NCI-H2081 (cell line): ENCODE data around the gene RAVER1.
"Not testable (repeated sequence)": the region's sequence is repeated elsewhere in the genome, so short reads cannot be mapped to it uniquely, and the experiment has no call there.

Source experiments
- DNase-seq, 2 experiments: peaks; one replicate each; lab custom pipeline; 2025; lab: John Stamatoyannopoulos, UW

The RAVER1 gene

DNA sequence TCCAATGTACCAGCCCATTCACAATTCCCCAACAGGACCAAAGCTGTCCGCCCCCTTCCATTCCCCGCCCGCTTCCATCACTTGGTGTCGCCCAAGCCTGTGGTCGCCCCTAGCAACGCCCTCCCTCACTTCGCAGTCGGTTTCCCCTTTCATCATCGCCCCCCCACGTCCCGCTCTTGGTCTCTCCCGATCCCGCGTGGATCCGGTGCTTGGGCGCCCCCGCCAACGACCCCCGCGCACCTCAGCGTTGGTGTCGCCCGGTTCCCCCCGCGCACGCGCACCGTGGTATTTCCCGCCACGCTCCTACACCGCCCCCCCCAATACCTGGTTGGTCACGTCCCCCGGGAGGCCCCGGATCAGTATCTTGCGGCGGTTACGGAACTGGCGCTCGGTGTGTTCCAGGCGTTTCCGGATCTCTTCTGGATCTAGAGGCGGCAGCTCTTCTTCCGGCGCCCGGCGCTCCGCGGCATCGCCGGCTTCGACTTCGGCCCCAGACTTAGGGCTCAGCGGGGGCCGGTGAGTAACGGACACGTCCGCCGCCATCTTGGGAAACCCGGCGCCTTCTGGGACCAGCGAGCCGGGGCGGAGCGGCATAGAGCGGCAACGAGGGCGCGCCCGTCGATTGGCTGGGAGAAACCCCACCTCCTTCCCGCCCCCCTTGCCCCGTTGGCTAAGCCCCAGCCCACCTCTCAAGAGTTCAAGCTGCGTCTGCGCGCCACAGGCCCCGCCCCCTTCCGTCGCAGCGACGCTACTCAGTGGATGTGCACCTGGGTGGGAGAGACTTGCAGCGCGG lies at the start of gene RAVER1:
RAVER1 (minus strand) TSS at position 565 of the 793 bp plus-strand sequence; CDS start at position 543, 22 bp downstream.
- DNase-seq: peak; percentile 97

DNA sequence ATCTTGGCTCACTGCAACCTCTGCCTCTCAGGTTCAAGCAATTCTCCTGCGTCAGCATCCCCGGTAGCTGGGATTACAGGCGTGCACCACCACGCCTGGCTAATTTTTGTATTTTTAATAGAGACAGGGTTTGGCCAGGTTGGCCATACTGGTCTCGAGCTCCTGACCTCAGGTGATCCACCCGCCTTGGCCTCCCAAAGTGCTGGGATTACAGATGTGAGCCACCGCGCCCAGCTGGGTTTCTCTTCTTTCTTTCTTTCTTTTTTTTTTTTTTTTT lies 49.8 kb upstream of the RAVER1 start:
- not testable (repeated sequence) for DNase-seq

DNA sequence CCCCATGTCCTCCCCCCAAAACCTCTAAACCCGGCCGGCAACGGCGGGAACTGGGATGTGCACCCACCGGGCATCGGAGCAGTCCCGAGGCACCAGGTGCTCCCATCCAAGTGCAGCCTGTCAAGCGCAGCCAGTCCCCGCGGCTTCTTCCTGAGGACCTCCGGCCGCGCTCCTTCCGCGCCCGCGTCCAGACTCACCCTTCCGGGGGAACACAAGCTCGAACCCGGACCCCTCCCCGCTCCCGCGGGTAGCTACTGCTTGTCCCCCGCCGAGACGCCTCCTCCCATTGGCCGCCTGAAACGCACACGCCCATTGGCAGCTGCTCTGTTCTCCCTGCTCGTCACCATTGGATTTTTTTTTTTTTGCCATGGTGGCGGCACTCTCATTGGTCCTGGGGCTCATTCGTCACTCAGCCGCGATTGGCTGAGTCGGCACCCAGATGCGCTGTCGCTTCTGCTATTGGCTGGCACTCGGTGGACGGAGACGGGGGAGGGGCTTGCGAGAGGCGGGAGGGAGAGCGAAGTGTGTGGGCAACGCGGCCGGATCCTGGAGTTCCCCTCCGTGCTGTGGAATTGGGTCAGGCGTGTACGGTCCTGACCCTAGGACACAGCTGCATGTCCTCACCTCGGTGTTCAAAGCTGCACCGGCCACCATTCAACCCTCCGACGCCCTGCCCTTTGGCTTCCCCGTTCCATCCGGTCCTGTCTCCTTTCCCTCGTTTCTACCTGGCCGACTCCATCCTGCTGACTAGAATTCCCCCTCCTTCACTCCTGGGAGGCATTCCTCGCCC lies 47.2 kb upstream of the RAVER1 start, which contains the start of gene TYK2:
TYK2 (minus strand) TSS at position 260 of the 790 bp plus-strand sequence. CDS start 2,166 bp downstream, outside the sequence.
- DNase-seq: peak; percentile 99

DNA sequence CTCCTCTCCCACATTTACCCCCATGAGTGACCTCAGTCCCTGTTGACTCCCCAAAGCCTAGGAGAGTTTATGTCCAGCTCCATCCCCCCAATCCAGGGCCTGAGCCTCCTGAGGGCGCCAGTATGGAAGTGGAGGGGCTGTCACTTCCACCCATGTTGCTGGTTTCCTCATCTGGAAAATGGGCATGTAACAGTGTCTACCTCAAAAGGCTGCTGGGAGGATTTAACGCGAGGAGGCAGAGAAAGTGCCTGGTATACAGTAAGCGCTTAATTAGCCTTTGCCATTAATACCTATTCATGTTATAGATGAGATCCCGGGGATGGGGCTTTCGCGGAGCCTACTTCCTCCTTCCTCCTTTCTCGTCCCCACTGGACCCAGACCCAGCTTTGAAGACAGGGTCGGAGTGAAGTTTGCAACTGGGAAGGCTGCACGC lies 46.6 kb upstream of the RAVER1 start:
- DNase-seq: no peak

DNA sequence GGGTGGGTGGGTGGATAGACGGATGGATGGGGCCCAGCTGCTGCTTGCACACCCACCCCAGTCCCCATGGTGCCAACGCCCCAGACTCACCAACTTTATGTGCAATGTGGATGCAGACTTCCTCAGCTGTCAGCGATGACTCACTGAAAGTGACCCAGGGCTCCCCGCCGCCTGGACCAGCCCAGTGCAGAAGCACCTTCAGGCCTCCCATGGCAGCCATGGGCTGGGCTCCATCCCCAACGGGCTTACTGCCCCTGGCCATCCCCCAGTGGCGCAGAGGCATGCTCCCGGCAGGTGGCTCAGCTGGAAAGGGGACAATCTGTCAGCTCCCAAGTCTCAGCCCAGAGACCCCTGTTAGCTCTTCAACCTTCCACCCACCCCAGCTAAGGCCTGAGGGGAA lies 44.8 kb upstream of the RAVER1 start:
- DNase-seq: no peak

GRCh38 chr19:10377140-10377640 lies 43.9 kb upstream of the RAVER1 start:
- not testable (repeated sequence) for DNase-seq

GRCh38 chr19:10374931-10375330 lies 41.6 kb upstream of the RAVER1 start:
- DNase-seq: no peak

GRCh38 chr19:10372690-10373089 lies 39.4 kb upstream of the RAVER1 start:
- DNase-seq: no peak

DNA sequence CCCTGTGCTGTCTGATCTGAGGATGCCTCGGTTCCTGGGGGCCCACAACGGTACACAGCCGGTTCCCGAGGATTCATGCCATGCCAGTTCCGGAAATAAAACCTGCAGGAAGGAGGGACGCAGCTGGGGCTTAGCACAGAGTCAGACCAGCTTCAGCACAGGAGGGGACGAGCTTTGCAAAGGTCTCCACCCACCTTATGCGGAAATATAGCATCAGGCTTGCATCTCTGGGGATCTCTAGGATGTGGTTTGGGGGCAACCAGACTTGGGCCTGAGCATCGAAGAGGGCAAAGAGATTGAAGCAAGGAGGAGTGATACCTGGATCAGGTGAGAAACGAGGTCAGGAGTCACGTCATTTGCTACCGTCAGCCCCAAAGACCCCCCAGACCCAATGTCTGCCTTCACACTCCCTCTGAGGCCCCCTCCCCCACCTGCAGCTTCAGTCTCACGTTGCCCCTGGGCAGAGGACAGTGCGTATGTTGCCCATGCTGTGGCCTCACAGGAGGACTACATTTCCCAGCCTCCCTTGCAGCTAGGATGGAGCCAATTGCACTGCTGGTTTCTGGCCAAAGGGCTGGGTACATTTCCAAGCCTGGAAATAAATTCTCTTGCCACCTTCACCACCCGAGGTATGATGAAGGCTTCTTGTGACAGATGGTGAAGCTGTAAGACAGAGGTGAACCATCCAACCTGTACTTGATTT lies 34.9 kb upstream of the RAVER1 start:
- DNase-seq: no peak

DNA sequence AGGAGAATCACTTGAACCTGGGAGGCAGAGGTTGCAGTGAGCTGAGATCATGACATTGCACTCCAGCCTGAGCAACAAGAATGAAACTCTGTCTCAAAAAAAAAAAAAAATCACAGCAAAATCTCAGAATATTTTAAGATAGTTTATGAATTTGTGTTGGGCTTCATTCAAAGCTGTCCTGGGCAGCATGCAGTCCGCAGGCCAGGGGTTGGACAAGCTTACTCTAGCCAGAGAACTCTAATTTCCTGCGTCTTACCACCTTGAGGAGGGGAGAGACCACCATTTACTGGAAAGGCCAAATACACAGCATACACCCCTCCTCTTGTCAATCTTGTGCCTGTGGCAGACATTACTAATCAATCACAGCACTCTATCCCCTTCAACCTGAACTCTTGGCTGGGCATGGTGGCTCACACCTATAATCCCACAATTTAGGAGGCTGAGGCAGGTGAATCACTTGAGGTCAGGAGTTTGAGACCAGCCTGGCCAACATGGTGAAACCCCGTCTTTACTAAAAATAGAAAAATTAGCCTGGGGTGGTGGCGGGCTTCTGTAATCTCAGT lies 33.7 kb upstream of the RAVER1 start:
- not testable (repeated sequence) for DNase-seq

GRCh38 chr19:10365518-10365917 lies 32.2 kb upstream of the RAVER1 start:
- no peak for DNase-seq

DNA sequence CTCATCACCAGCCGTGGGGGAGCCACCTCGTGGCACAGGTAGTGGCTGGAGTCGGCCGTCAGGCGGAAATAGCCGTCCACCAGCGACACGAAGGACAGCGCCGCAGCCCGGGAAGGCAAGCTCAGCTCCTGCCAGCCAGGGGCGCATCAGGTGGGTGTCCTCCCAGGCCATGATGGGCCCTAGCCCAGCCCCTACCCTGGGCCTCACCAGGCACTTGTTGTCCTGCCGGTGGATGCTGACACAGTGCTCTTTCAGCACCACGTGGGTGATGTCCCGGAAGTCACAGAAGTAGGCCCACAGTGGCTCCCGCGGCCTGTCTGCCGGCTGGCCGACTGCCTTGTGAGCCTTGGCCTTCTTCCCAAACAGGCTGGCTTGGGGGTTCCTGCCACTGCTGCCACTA lies 31.3 kb upstream of the RAVER1 start:
- DNase-seq: no peak

DNA sequence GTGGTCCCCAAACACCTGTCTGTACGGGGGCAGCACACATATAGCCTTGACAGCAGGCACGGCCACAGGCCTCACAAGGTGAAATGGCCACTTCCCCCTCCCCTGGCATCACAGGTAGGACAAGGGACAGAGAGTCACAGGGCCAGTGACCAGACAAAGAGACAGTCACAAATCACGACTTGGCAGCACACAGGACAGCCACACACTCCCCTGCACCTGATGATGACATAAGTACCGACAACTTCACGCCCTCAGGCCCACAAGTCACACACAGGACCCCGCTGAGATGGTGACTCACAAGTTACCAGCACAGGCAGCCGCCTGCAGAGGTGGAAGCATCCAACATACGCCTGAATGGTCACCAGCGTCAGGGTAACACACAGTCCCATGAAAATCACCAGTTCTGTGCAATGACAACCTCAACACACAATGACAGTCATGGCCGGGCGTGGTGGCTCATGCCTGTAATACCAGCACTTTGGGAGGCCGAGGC lies 30.5 kb upstream of the RAVER1 start:
- DNase-seq: no peak

- no peak for DNase-seq
These were observed 28.9 kb upstream of the RAVER1 start for GRCh38 chr19:10362259-10362658.

GRCh38 chr19:10361569-10362011 lies 28.3 kb upstream of the RAVER1 start:
- DNase-seq: no peak

GRCh38 chr19:10356431-10356830 lies 23.1 kb upstream of the RAVER1 start:
- no peak for DNase-seq

DNA sequence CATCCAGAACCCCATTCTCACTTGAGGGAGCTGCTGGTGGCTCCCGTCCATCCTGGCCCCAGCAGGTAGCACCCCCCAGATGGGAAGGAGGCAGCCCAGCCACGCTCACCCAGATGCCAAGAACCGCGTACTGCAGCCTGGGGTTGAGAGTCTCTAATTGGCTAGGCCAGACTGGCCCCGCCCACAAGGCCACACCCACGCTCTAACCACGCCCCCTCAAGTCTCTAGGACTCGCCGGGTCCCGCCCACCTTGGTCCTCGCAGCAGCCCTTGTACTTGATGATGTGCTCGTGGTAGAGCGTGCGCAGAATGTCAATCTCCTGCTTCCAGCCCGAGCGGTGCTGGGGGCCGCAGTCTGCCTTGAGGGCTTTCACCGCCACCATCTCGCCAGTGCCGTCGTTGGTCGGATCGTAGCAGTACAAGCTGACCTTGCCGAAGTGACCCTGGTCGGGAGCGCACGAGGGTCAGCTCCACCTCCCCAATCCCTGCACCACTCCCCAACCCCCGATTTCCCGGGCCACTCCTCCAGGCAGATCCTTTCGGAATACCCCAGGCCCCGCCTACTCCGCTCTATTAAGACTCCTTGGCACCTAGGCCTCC lies 20.6 kb upstream of the RAVER1 start:
- no peak for DNase-seq

DNA sequence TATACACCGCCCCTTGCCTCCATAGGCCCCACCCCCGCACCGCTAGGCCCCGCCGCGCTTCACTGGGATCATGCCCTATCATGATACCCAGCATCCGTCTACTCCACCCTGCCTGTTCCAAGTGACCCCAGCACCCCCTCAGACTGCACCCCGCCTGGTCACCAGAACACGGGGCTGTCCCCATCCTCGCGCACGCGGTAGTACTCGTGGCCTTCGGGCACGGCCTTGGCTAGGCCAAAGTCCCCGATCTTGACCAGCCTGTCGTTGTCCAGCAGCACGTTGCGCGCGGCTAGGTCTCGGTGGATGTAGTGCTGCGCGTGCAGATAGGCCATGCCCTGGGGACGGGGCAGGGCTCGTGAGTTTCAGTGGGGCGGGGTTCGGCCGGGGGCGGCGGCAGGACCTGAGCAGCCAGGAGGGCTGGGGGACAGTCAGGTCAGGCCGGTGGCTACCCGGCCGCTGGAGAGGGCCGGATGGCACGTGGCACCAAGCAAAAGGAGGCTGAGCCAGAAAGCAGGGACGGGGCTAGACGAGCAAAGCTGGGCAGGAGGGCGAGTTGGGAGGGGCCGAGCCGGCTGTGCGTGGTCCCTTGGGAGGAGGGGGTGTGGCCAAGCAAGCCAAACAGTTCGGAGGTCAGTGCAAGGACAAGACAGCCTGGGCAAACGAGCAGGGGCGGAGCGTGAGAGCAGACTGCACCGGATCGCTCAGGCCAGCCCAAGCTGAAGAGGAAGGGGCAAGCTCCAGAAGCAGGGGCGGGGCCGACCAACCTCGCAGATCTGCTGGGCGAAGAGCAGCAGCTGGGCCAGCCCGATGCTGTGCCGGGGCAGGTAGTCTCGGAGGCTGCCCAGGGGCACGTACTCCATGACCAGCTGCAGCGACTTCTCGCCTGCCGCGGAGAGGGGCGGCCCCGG lies 19.7 kb upstream of the RAVER1 start:
- DNase-seq: no peak

GRCh38 chr19:10346509-10346908 lies 13.2 kb upstream of the RAVER1 start:
- no peak for DNase-seq

DNA sequence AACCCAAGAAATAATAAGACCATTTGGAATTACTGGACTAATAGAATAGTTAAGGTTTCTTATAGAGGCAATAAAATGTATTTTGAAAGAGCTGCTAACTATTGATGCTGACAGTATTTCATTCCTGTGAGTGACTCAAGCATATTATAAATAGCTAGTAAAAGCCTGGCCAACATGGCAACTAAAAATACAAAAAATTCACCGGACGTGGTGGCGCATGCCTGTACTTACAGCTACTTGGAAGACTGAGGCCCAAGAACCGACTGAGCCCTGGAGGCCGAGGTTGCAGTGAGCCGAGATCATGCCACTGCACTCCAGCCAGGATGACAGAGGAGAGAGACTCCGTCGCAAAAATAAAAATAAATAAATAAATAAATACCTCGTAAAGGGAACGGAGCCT lies 11.5 kb upstream of the RAVER1 start:
- DNase-seq: no peak
